Natural killer cell (primary cell): ENCODE measurements around the gene APBA1. TPM values are rescaled to one million over a fixed set of nuclear protein-coding genes. Genes with fewer than 3 reads are reported as not detected.

Experiments used
- ATAC-seq, 3 donors: fragments of 150-1000 bp in 2 of 3; fragments of 200-7000 bp in 1 of 3; cut with Tn5 transposase; 1 replicate in 1 of 3; 2 replicates in 2 of 3; pipeline ENCODE4 v1.10.0; 2021; ENCODE audit warnings: mild to moderate bottlenecking in 2 of 3, moderate library complexity in 2 of 3
- DNase-seq, 2 donors: peaks; one replicate each; pipeline versions ENCODE4 v3.0.0 to v3.0.0-alpha.2; 2013 to 2021; ENCODE audit warnings: mixed read lengths in 1 of 2
- H3K27ac ChIP-seq: one replicate; pipeline ENCODE4 v1.5.1; 2013; ENCODE audit warnings: mild to moderate bottlenecking, low read length
- H3K27me3 ChIP-seq: one replicate; pipeline ENCODE4 v1.6.1; 2013; ENCODE audit warnings: low read length; ENCODE audit not compliant: control insufficient read depth, insufficient read depth
- H3K36me3 ChIP-seq: one replicate; pipeline ENCODE4 v1.6.1; 2013; ENCODE audit warnings: low read length; ENCODE audit not compliant: control insufficient read depth, insufficient read depth
- H3K4me1 ChIP-seq: one replicate; pipeline ENCODE4 v1.6.1; 2013; ENCODE audit warnings: low read length; ENCODE audit not compliant: control insufficient read depth, insufficient read depth
- H3K4me3 ChIP-seq: one replicate; pipeline ENCODE4 v1.5.1; 2013; ENCODE audit warnings: low read length
- H3K9me3 ChIP-seq: one replicate; pipeline ENCODE4 v1.6.1; 2013; ENCODE audit warnings: low read length; ENCODE audit not compliant: control insufficient read depth, insufficient read depth
- H3K27ac Mint-ChIP-seq, 2 donors: one replicate each; pipeline ENCODE4 v1.8.0; 2022; ENCODE audit warnings: mild to moderate bottlenecking in 2 of 2, mixed read lengths in 2 of 2, moderate library complexity in 1 of 2
- H3K27me3 Mint-ChIP-seq, 2 donors: one replicate each; pipeline ENCODE4 v1.8.0; 2022; ENCODE audit warnings: low read depth in 2 of 2, mixed read lengths in 2 of 2
- H3K36me3 Mint-ChIP-seq: one replicate; pipeline ENCODE4 v1.8.0; 2022; ENCODE audit warnings: mixed read lengths
- H3K4me1 Mint-ChIP-seq, 2 donors: one replicate each; pipeline ENCODE4 v1.8.0; 2022; ENCODE audit warnings: mixed read lengths in 2 of 2
- H3K4me3 Mint-ChIP-seq: one replicate; pipeline ENCODE4 v1.8.0; 2022; ENCODE audit warnings: mild to moderate bottlenecking, moderate library complexity, mixed read lengths
- H3K9me3 Mint-ChIP-seq, 2 donors: one replicate each; pipeline ENCODE4 v1.8.0; 2022; ENCODE audit warnings: mixed read lengths in 2 of 2
- CTCF ChIP-seq: fragments of 200-600 bp; IDR thresholded peaks from one replicate; pipeline ENCODE4 v1.8.0; 2022; ENCODE audit warnings: antibody characterized with exemption
- WGBS: methylation state at CpG from one replicate; pipeline ENCODE4 v1.1.7; 2013; ENCODE audit warnings: missing lambda C conversion rate; ENCODE audit not compliant: insufficient coverage; 5-methylcytosine and 5-hydroxymethylcytosine counted together
- intact Hi-C: fragments of 100-400 bp; cut with micrococcal nuclease; formaldehyde crosslinking; loops from one replicate; pipeline ENCODE4 v1.14.2; 2022
- total RNA-seq, 4 donors: library from RNA; stranded (reverse); fragments of 120-200 nt in 1 of 4; gene quantifications; one replicate each; pipeline versions ENCODE4 v1.2.3 to v1.2.4, GENCODE V29; 2013 to 2022

The APBA1 gene
- total RNA-seq, 3 donors from 2014 or later (not counting 1 experiment from before 2014, with no cell fraction given), result 0.11 to 0.31 (median 0.13) TPM

GRCh38 chr9:69615880-69616279, 56.3 kb downstream of the APBA1 start:
- 94% methylated on average over 3 of the region's 3 CpGs for WGBS
- intact Hi-C loops, result no loop called here
- no peak for ATAC-seq

GRCh38 chr9:69611221-69611620, 61.0 kb downstream of the APBA1 start:
- H3K36me3 Mint-ChIP-seq, result no peaks in the 10 kb centered on the region
- ATAC-seq, result no peak
- H3K27ac ChIP-seq, result no peak overlapping the region
- TF ChIP-seq CTCF, result no peak
- no peaks in the 10 kb centered on the region for H3K4me1 ChIP-seq
- H3K36me3 ChIP-seq, result no peaks in the 10 kb centered on the region
- no peak overlapping the region for H3K4me3 Mint-ChIP-seq
- peaks cover 6 to 9% of the 10 kb centered on the region in 2 donors for H3K27me3 Mint-ChIP-seq
- H3K27me3 ChIP-seq, result no peaks in the 10 kb centered on the region
- 100% methylated on average over 2 of the region's 3 CpGs for WGBS
- H3K4me1 Mint-ChIP-seq, result no peaks in the 10 kb centered on the region
- no peak for DNase-seq
- intact Hi-C loops, result no loop called here
- H3K4me3 ChIP-seq, result no peak overlapping the region
- no peaks in the 10 kb centered on the region for H3K9me3 ChIP-seq
- H3K27ac Mint-ChIP-seq, result no peak overlapping the region
- peaks cover 0 to 2% of the 10 kb centered on the region in 2 donors for H3K9me3 Mint-ChIP-seq

More at GRCh38 chr9:69615880-69616279, 56.3 kb downstream of the APBA1 start:
- H3K9me3 Mint-ChIP-seq, result peaks cover 0 to 2% of the 10 kb centered on the region in 2 donors
- H3K27me3 ChIP-seq, result no peaks in the 10 kb centered on the region
- no peaks in the 10 kb centered on the region for H3K36me3 ChIP-seq
- H3K4me3 ChIP-seq, result no peak overlapping the region
- H3K27ac ChIP-seq, result no peak overlapping the region
- H3K9me3 ChIP-seq, result no peaks in the 10 kb centered on the region
- H3K4me1 ChIP-seq, result no peaks in the 10 kb centered on the region
- TF ChIP-seq CTCF, result no peak
- no peak for DNase-seq
- no peaks in the 10 kb centered on the region for H3K36me3 Mint-ChIP-seq
- H3K4me1 Mint-ChIP-seq, result no peaks in the 10 kb centered on the region
- peaks cover 3 to 16% of the 10 kb centered on the region in 2 donors for H3K27me3 Mint-ChIP-seq
- H3K4me3 Mint-ChIP-seq, result no peak overlapping the region
- H3K27ac Mint-ChIP-seq, result no peak overlapping the region

GRCh38 chr9:69609156-69609555, 63.0 kb downstream of the APBA1 start:
- no peak overlapping the region for H3K4me3 ChIP-seq
- no peaks in the 10 kb centered on the region for H3K4me1 ChIP-seq
- no peak overlapping the region for H3K27ac ChIP-seq
- Mint-ChIP-seq H3K27ac (no peak overlapping the region), H3K4me3 (no peak overlapping the region), H3K4me1 (no peaks in the 10 kb centered on the region), H3K9me3 (peaks cover 5 to 7% of the 10 kb centered on the region in 2 donors), H3K36me3 (no peaks in the 10 kb centered on the region), H3K27me3 (peaks cover 11 to 12% of the 10 kb centered on the region in 2 donors)
- DNase-seq, result no peak
- ATAC-seq, result no peak
- no peak for TF ChIP-seq CTCF
- H3K36me3 ChIP-seq, result no peaks in the 10 kb centered on the region
- H3K27me3 ChIP-seq, result no peaks in the 10 kb centered on the region
- intact Hi-C loops, result no loop called here
- H3K9me3 ChIP-seq, result no peaks in the 10 kb centered on the region

GRCh38 chr9:69606089-69606488, 66.1 kb downstream of the APBA1 start:
- intact Hi-C loops, result no loop called here
- H3K36me3 ChIP-seq, result no peaks in the 10 kb centered on the region
- no peak for ATAC-seq
- Mint-ChIP-seq H3K4me1 (no peaks in the 10 kb centered on the region), H3K27ac (no peak overlapping the region), H3K4me3 (no peak overlapping the region), H3K9me3 (peaks cover 7 to 8% of the 10 kb centered on the region in 2 donors), H3K36me3 (no peaks in the 10 kb centered on the region), H3K27me3 (peaks cover 11 to 14% of the 10 kb centered on the region in 2 donors)
- TF ChIP-seq CTCF, result no peak
- no peak overlapping the region for H3K27ac ChIP-seq
- H3K4me3 ChIP-seq, result no peak overlapping the region
- H3K9me3 ChIP-seq, result no peaks in the 10 kb centered on the region
- no peaks in the 10 kb centered on the region for H3K4me1 ChIP-seq
- 98% methylated on average over 5 of the region's 5 CpGs for WGBS
- H3K27me3 ChIP-seq, result no peaks in the 10 kb centered on the region
- DNase-seq, result no peak
